A673 (cell line): ENCODE data around the gene ADAP2.

ENCODE experiments used
- CTCF ChIP-seq: fragments of 300-800, 200-600 bp; sonication (generic); conservative IDR thresholded peaks from 2 replicates; pipeline ENCODE4 v1.5.1; 2017; ENCODE audit warnings: low read depth, mild to moderate bottlenecking, antibody characterized with exemption, low read length, moderate library complexity, mixed read lengths
- EZH2 ChIP-seq: fragments of 200-600 bp; sonication (generic); IDR thresholded peaks from 2 replicates; pipeline ENCODE4 v1.6.1; 2017; ENCODE audit warnings: borderline replicate concordance, low read depth, mild to moderate bottlenecking, mixed read lengths, antibody characterized with exemption, low read length; ENCODE audit not compliant: poor library complexity, severe bottlenecking

GRCh38 chr17:30961209-30962188 lies 39.8 kb downstream of the ADAP2 start:
- TF ChIP-seq CTCF (no peak), EZH2 (no peak)
